Upper lobe of left lung (tissue), 6 donors: ENCODE measurements around the gene ASPHD1. TPM values are rescaled to one million over a fixed set of nuclear protein-coding genes. Genes with fewer than 3 reads are reported as not detected.
A peak's percentile ranks its signal among the peaks of the same experiment; 100 is the strongest.

Source experiments
- ATAC-seq, 2 donors: fragments of 200-7000 bp; cut with Tn5 transposase; one replicate each; pipeline ENCODE4 v1.9.1; 2022; ENCODE audit warnings: mild to moderate bottlenecking in 2 of 2, moderate library complexity in 2 of 2; ENCODE audit not compliant: low FRiP score in 2 of 2
- DNase-seq, 2 donors: peaks; one replicate each; pipeline ENCODE4 v3.0.0-alpha.2; 2019 to 2020
- H3K27ac ChIP-seq, 4 donors: fragments of 200-600 bp; sonication (generic); one replicate each; pipeline ENCODE4 v1.5.1; 2016 to 2019
- H3K27me3 ChIP-seq, 4 donors: fragments of 200-600 bp; sonication (generic); one replicate each; pipeline ENCODE4 v1.5.1; 2017 to 2019
- H3K36me3 ChIP-seq, 4 donors: fragments of 200-600 bp; sonication (generic); one replicate each; pipeline ENCODE4 v1.5.1; 2016 to 2019
- H3K4me1 ChIP-seq, 4 donors: fragments of 200-600 bp; sonication (generic); one replicate each; pipeline ENCODE4 v1.5.1; 2018 to 2019
- H3K4me3 ChIP-seq, 4 donors: fragments of 200-600 bp; sonication (generic); one replicate each; pipeline ENCODE4 v1.5.1; 2017 to 2019; ENCODE audit warnings: mild to moderate bottlenecking in 2 of 4, moderate library complexity in 1 of 4
- H3K9me3 ChIP-seq, 4 donors: fragments of 200-600 bp; sonication (generic); one replicate each; pipeline ENCODE4 v1.5.1; 2018 to 2019
- EP300 ChIP-seq, 4 donors: sonication (generic); formaldehyde crosslinking; IDR thresholded peaks; one replicate each; pipeline ENCODE4 v1.5.1; 2017; ENCODE audit warnings: antibody characterized with exemption in 4 of 4, control low read depth in 2 of 4
- POLR2A ChIP-seq, 4 donors: fragments of 450-650 bp; IDR thresholded peaks; one replicate each; pipeline ENCODE4 v1.5.1; 2016 to 2017; ENCODE audit warnings: antibody characterized with exemption in 4 of 4, mild to moderate bottlenecking in 2 of 4
- POLR2AphosphoS5 ChIP-seq, 2 donors: sonication (generic); formaldehyde crosslinking; IDR thresholded peaks; one replicate each; pipeline ENCODE4 v1.5.1; 2017; ENCODE audit warnings: antibody characterized with exemption in 2 of 2
- WGBS, 2 donors: methylation state at CpG; one replicate each; pipeline ENCODE4 v1.1.5; 2017 to 2018; 5-methylcytosine and 5-hydroxymethylcytosine counted together
- total RNA-seq, 6 donors: library from RNA; depleted of rRNA in 4 of 6; stranded (reverse); fragments of >200 nt in 4 of 6; gene quantifications; one replicate each; pipeline versions ENCODE4 v1.1.0 to v1.2.1, GENCODE V29; 2016 to 2021
- TF ChIP-seq, protein P1 (sequence below), 6 experiments: fragments of 450-650 bp in 4 of 6; fragments of 200-600 bp in 2 of 6; sonication (generic) in 2 of 6; IDR thresholded peaks; one replicate each; pipeline ENCODE4 v1.5.1; 2016 to 2019; ENCODE audit warnings: antibody characterized with exemption in 6 of 6
- donor health status: DM: no; HTN: no; CAD: no; lungs with moderate emphysema.
- donor health status: DM: no; HTN: yes; CAD: no; lungs with severe emphysema.

Gene ASPHD1
- total RNA-seq, 6 donors from 2014 or later = 0.78 to 4.2 (median 2.4) TPM; not detected in 1

DNA sequence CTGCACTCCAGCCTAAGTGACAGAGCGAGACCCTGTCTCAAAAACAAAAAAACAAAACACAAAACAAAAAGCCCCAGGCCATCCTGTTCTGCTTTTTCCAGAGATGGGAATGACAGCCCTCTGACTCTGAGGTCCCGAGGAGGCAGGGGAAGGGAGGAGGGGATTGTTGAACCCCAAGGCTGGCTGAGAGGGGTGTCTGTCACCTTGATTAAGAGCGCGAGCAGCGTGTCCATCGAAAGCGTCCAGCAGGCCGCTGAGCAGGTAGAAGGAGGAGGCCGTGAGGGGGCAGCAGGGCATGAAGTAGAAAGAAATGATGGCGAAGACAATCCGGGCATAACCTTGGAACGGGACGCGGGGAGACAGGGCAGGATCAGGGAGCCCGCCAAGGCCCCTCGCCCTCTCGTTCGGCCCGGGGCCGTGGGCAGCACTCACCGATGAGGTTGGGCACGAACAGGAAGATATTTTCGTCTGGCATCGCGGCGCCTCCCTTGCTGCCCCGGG lies 37.9 kb upstream of the ASPHD1 start:
- Histone ChIP-seq H3K4me3 (peak overlapping the region; percentile 94 to 100 (median 98)), H3K9me3 (no peaks in the 10 kb centered on the region), H3K36me3 (peaks cover 11 to 31% (median 24%) of the 10 kb centered on the region in 4 donors), H3K27ac (peak overlapping the region; percentile 83 to 93 (median 90)), H3K4me1 (peaks cover 20 to 25% (median 20%) of the 10 kb centered on the region in 4 donors), H3K27me3 (no peaks in the 10 kb centered on the region)
- TF ChIP-seq, protein P1, sequence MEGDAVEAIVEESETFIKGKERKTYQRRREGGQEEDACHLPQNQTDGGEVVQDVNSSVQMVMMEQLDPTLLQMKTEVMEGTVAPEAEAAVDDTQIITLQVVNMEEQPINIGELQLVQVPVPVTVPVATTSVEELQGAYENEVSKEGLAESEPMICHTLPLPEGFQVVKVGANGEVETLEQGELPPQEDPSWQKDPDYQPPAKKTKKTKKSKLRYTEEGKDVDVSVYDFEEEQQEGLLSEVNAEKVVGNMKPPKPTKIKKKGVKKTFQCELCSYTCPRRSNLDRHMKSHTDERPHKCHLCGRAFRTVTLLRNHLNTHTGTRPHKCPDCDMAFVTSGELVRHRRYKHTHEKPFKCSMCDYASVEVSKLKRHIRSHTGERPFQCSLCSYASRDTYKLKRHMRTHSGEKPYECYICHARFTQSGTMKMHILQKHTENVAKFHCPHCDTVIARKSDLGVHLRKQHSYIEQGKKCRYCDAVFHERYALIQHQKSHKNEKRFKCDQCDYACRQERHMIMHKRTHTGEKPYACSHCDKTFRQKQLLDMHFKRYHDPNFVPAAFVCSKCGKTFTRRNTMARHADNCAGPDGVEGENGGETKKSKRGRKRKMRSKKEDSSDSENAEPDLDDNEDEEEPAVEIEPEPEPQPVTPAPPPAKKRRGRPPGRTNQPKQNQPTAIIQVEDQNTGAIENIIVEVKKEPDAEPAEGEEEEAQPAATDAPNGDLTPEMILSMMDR (IDR thresholded peaks at IDR 0.05) = no peak
- TF ChIP-seq POLR2AphosphoS5 (IDR thresholded peaks at IDR 0.05) = no peak
- no peak for TF ChIP-seq POLR2A (IDR thresholded peaks at IDR 0.05)
- TF ChIP-seq EP300 (IDR thresholded peaks at IDR 0.05) = no peak
- no peak for DNase-seq
- no peak for ATAC-seq
- WGBS, 2 donors = 2 to 5% methylated on average over 15 to 23 of the region's 27 CpGs

GRCh38 chr16:29862884-29863668 lies 37.2 kb upstream of the ASPHD1 start, which contains the start of gene CDIPT:
CDIPT (minus strand) TSS chr16:29863226; CDS start chr16:29862857, 369 bp downstream.
- TF ChIP-seq POLR2A (IDR thresholded peaks at IDR 0.05) (peak in 3 of 4 donors; percentile 33 to 61 (median 42)), EP300 (IDR thresholded peaks at IDR 0.05) (peak in 1 of 4 donors; percentile 32), POLR2AphosphoS5 (IDR thresholded peaks at IDR 0.05) (peak; percentile 68 to 76)
- TF ChIP-seq, protein P1 (IDR thresholded peaks at IDR 0.05) = peak; percentile 54 to 81 (median 70)
- 0 to 1% methylated on average over 22 to 33 of the region's 57 CpGs for WGBS, 2 donors
- H3K27me3 ChIP-seq = no peaks in the 10 kb centered on the region
- peak within 1 kb of the TSS; percentile 83 to 93 (median 90) for H3K27ac ChIP-seq
- peaks cover 20 to 25% (median 20%) of the 10 kb centered on the region in 4 donors for H3K4me1 ChIP-seq
- DNase-seq (peak; percentile 92 to 97), ATAC-seq (peak; percentile 98)
- peak within 1 kb of the TSS; percentile 94 to 100 (median 98) for H3K4me3 ChIP-seq
- no peaks in the 10 kb centered on the region for H3K9me3 ChIP-seq
- H3K36me3 ChIP-seq = peaks cover 11 to 31% (median 24%) of the 10 kb centered on the region in 4 donors

- ATAC-seq = no peak
- TF ChIP-seq EP300 (IDR thresholded peaks at IDR 0.05) (no peak), POLR2AphosphoS5 (IDR thresholded peaks at IDR 0.05) (no peak), POLR2A (IDR thresholded peaks at IDR 0.05) (no peak)
- TF ChIP-seq, protein P1 (IDR thresholded peaks at IDR 0.05) = no peak
- DNase-seq = no peak
- Histone ChIP-seq H3K36me3 (peaks cover 11 to 26% (median 21%) of the 10 kb centered on the region in 4 donors), H3K4me3 (peak overlapping the region in 3 of 4 donors; percentile 94 to 100 (median 97)), H3K4me1 (peaks cover 20 to 25% (median 20%) of the 10 kb centered on the region in 4 donors), H3K27me3 (no peaks in the 10 kb centered on the region), H3K27ac (peak overlapping the region; percentile 83 to 93 (median 90)), H3K9me3 (no peaks in the 10 kb centered on the region)
- WGBS, 2 donors = 32 to 36% methylated on average over 15 to 16 of the region's 16 CpGs
Measured at GRCh38 chr16:29863669-29863984, 36.7 kb upstream of the ASPHD1 start.

DNA sequence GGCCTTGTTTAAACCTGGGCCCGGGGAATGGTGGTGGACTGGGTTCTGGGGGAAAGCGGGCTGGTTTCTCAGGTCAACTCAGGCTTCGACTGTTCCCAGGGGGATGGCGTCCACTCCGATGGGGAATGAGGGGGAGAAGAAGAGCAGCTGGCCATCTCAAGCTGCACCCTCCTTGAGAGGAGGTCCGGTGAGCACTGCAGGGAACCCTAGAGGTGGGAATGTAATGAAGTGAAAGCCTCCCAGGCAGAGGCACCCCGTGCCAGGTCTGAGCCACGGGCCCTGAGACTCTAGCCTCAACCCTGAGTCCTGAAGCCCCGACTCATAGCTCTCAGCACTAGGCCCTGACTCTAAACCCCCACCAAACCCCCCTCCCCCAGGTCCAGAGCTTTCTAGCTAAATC lies 36.1 kb upstream of the ASPHD1 start:
- Histone ChIP-seq H3K9me3 (no peaks in the 10 kb centered on the region), H3K27me3 (no peaks in the 10 kb centered on the region), H3K27ac (no peak overlapping the region), H3K36me3 (peaks cover 5 to 20% (median 15%) of the 10 kb centered on the region in 4 donors), H3K4me1 (peaks cover 20 to 25% (median 20%) of the 10 kb centered on the region in 4 donors), H3K4me3 (no peak overlapping the region)
- WGBS, 2 donors = 82% methylated on average over 9 of the region's 9 CpGs
- ATAC-seq = no peak
- no peak for DNase-seq
- TF ChIP-seq, protein P1 (IDR thresholded peaks at IDR 0.05) = no peak
- TF ChIP-seq POLR2A (IDR thresholded peaks at IDR 0.05) = no peak
